ENCODE data around the gene PLPPR2. TPM values are rescaled to one million over a fixed set of nuclear protein-coding genes. Genes with fewer than 3 reads are reported as not detected.
A peak's percentile ranks its signal among the peaks of the same experiment; 100 is the strongest.

Gene PLPPR2
- total RNA-seq, 1 experiment from 2014 or later: 25.2 TPM

- CTCF ChIA-PET: no interaction called here
- H2AFZ ChIP-seq: no peak overlapping the region
- peaks cover 14% of the 10 kb centered on the region; the same call in 1 of the 2 replicates for H3K79me2 ChIP-seq (ENCODE audit: low read depth)
- BruUV-seq (replicated peaks): no TSS peak
- no peaks in the 10 kb centered on the region for H3K9me2 ChIP-seq (ENCODE audit: insufficient read depth)
- no peaks in the 10 kb centered on the region for H3K27me3 ChIP-seq (ENCODE audit: insufficient read depth, low read depth)
- peaks cover 14% of the 10 kb centered on the region for H3K4me1 ChIP-seq (replicated peaks; ENCODE audit: insufficient read depth)
- DNase-seq: no peak
- no peaks in the 10 kb centered on the region for H4K20me1 ChIP-seq (ENCODE audit: insufficient read depth)
- H3K9me3 ChIP-seq (ENCODE audit: insufficient read depth, low read depth): no peaks in the 10 kb centered on the region
- no peak overlapping the region for H3K27ac ChIP-seq
- peaks cover 36% of the 10 kb centered on the region for H3K36me3 ChIP-seq (ENCODE audit: low read depth)
- peaks cover 31% of the 10 kb centered on the region for H3F3A ChIP-seq (ENCODE audit: insufficient read depth, low read depth)
- H3K4me3 ChIP-seq: no peak overlapping the region
- TF ChIP-seq CTCF (conservative IDR thresholded peaks at IDR 0.05): no peak
- no peak for TF ChIP-seq EZH2 (IDR thresholded peaks at IDR 0.05; ENCODE audit: low read depth)
- intact Hi-C loops (cut with micrococcal nuclease; ENCODE audit: unreplicated experiment): no loop called here
- POLR2A ChIA-PET (ENCODE audit: unreplicated experiment): no interaction called here
- H3K4me2 ChIP-seq: no peak overlapping the region
These were observed 19.6 kb upstream of the PLPPR2 start for GRCh38 chr19:11335449-11336146.

GRCh38 chr19:11337080-11337479, 18.2 kb upstream of the PLPPR2 start:
- H3K9me3 ChIP-seq (ENCODE audit: insufficient read depth, low read depth): no peaks in the 10 kb centered on the region
- H3K36me3 ChIP-seq (ENCODE audit: low read depth): peaks cover 44% of the 10 kb centered on the region
- no peak overlapping the region for H3K4me2 ChIP-seq
- H3K4me3 ChIP-seq: no peak overlapping the region
- H3K27ac ChIP-seq: no peak overlapping the region
- peaks cover 33% of the 10 kb centered on the region for H3F3A ChIP-seq (ENCODE audit: insufficient read depth, low read depth)
- DNase-seq: no peak
- TF ChIP-seq EZH2 (IDR thresholded peaks at IDR 0.05; ENCODE audit: low read depth): no peak
- no peak for TF ChIP-seq CTCF (conservative IDR thresholded peaks at IDR 0.05)
- POLR2A ChIA-PET (ENCODE audit: unreplicated experiment): no interaction called here
- H3K27me3 ChIP-seq (ENCODE audit: insufficient read depth, low read depth): no peaks in the 10 kb centered on the region
- H2AFZ ChIP-seq: no peak overlapping the region
- H3K9me2 ChIP-seq (ENCODE audit: insufficient read depth): no peaks in the 10 kb centered on the region
- peaks cover 14% of the 10 kb centered on the region; the same call in 1 of the 2 replicates for H3K79me2 ChIP-seq (ENCODE audit: low read depth)
- no peaks in the 10 kb centered on the region for H4K20me1 ChIP-seq (ENCODE audit: insufficient read depth)
- intact Hi-C loops (cut with micrococcal nuclease; ENCODE audit: unreplicated experiment): no loop called here
- peaks cover 14% of the 10 kb centered on the region for H3K4me1 ChIP-seq (replicated peaks; ENCODE audit: insufficient read depth)
- CTCF ChIA-PET: no interaction called here
- no TSS peak for BruUV-seq (replicated peaks)

- intact Hi-C loops (cut with micrococcal nuclease; ENCODE audit: unreplicated experiment): no loop called here
- no peak overlapping the region for H3K4me3 ChIP-seq
- POLR2A ChIA-PET (ENCODE audit: unreplicated experiment): no interaction called here
These were observed 17.1 kb upstream of the PLPPR2 start for GRCh38 chr19:11338121-11338520.

More at GRCh38 chr19:11338121-11338520, 17.1 kb upstream of the PLPPR2 start:
- H2AFZ ChIP-seq: no peak overlapping the region
- no peak for DNase-seq
- H4K20me1 ChIP-seq (ENCODE audit: insufficient read depth): no peaks in the 10 kb centered on the region
- H3K27ac ChIP-seq: no peak overlapping the region
- H3K4me2 ChIP-seq: peak overlapping the region; percentile 92
- H3K9me2 ChIP-seq (ENCODE audit: insufficient read depth): no peaks in the 10 kb centered on the region
- BruUV-seq (replicated peaks): no TSS peak
- peaks cover 23% of the 10 kb centered on the region for H3K79me2 ChIP-seq (ENCODE audit: low read depth)
- CTCF ChIA-PET: no interaction called here
- H3K9me3 ChIP-seq (ENCODE audit: insufficient read depth, low read depth): no peaks in the 10 kb centered on the region
- no peak for TF ChIP-seq EZH2 (IDR thresholded peaks at IDR 0.05; ENCODE audit: low read depth)
- TF ChIP-seq CTCF (conservative IDR thresholded peaks at IDR 0.05): no peak
- peaks cover 39% of the 10 kb centered on the region for H3F3A ChIP-seq (ENCODE audit: insufficient read depth, low read depth)
- H3K27me3 ChIP-seq (ENCODE audit: insufficient read depth, low read depth): no peaks in the 10 kb centered on the region
- peaks cover 16% of the 10 kb centered on the region for H3K4me1 ChIP-seq (replicated peaks; ENCODE audit: insufficient read depth)
- peaks cover 47% of the 10 kb centered on the region for H3K36me3 ChIP-seq (ENCODE audit: low read depth)

Data from PC-9 (cell line).